ENCODE data around the gene LMNA. TPM values are rescaled to one million over a fixed set of nuclear protein-coding genes. Genes with fewer than 3 reads are reported as not detected.

Gene LMNA
- total RNA-seq, 1 experiment from 2014 or later, result 51.0 TPM

- Histone ChIP-seq H2AFZ (ENCODE audit: low read length) (no peak overlapping the region), H2AK5ac (ENCODE audit: insufficient read length, low read length) (no peak overlapping the region), H2BK12ac (ENCODE audit: insufficient read length, low read depth, low read length) (no peak overlapping the region), H3K4ac (ENCODE audit: low read depth, low read length) (no peak overlapping the region), H3K27me3 (ENCODE audit: insufficient read depth, low read length) (no peaks in the 10 kb centered on the region), H3K4me2 (ENCODE audit: insufficient read depth, insufficient read length, low read length) (no peak overlapping the region), H3K9ac (ENCODE audit: extremely low read depth, insufficient read length, low read length) (no peak overlapping the region), H3K79me2 (ENCODE audit: insufficient read depth, low read length) (no peaks in the 10 kb centered on the region; the same call in 1 of the 2 replicates), H3K14ac (ENCODE audit: insufficient read depth, low read length) (no peak overlapping the region), H4K91ac (ENCODE audit: insufficient read length, low read depth, low read length) (no peak overlapping the region), H3K23ac (ENCODE audit: insufficient read length, low read depth, low read length) (no peak overlapping the region), H4K20me1 (ENCODE audit: control insufficient read depth, insufficient read depth, insufficient read length) (no peaks in the 10 kb centered on the region), H2BK15ac (ENCODE audit: low read depth, low read length) (no peak overlapping the region), H3K27ac (ENCODE audit: insufficient read length, low read depth, low read length) (no peak overlapping the region), H2BK20ac (ENCODE audit: low read depth, low read length, poor library complexity, severe bottlenecking) (no peak overlapping the region), H3K23me2 (ENCODE audit: insufficient read length, low read depth, low read length, poor library complexity, severe bottlenecking) (no peaks in the 10 kb centered on the region), H3T11ph (ENCODE audit: low read length) (no peak overlapping the region), H3K9me3 (ENCODE audit: control insufficient read depth, low read depth, low read length) (no peaks in the 10 kb centered on the region), H3K18ac (ENCODE audit: insufficient read length, low read depth, low read length) (no peak overlapping the region), H2BK5ac (ENCODE audit: insufficient read length, low read length) (no peak overlapping the region), H3K4me1 (ENCODE audit: insufficient read depth, low read length) (peaks cover 11% of the 10 kb centered on the region; the same call in 1 of the 2 replicates), H4K8ac (replicated peaks; ENCODE audit: insufficient read length, low read depth, low read length) (no peak overlapping the region), H3K79me1 (ENCODE audit: insufficient read depth, low read depth, low read length, poor library complexity, severe bottlenecking) (no peaks in the 10 kb centered on the region), H2BK120ac (ENCODE audit: low read depth, low read length, poor library complexity, severe bottlenecking) (no peak overlapping the region), H3K56ac (ENCODE audit: insufficient read length, low read depth, low read length) (no peak overlapping the region), H4K5ac (ENCODE audit: insufficient read length, low read depth, low read length) (no peak overlapping the region)
- H3K4me3 Mint-ChIP-seq, result no peak overlapping the region
- no CpG with 5 or more reads among the region's 3 CpGs for WGBS (ENCODE audit: extremely low coverage, insufficient read length, low lambda C conversion rate)
- H3K27me3 Mint-ChIP-seq (ENCODE audit: low read depth), result no peaks in the 10 kb centered on the region
- peaks cover 4 to 39% (median 35%) of the 10 kb centered on the region in 3 experiments; a peak in 6 of 7 replicates for H3K36me3 Mint-ChIP-seq (ENCODE audit: insufficient read depth in 1 of 3, low read depth in 3 of 3)
- DNase-seq, result no peak
- H3K27ac Mint-ChIP-seq, result peak overlapping the region in 2 of 3 experiments; percentile 64 to 79; a peak in 4 of 7 replicates
- no peak for TF ChIP-seq CTCF (conservative IDR thresholded peaks at IDR 0.05)
- peaks cover 48 to 68% of the 10 kb centered on the region in 2 experiments for H3K4me1 Mint-ChIP-seq
- no peaks in the 10 kb centered on the region for H3K9me3 Mint-ChIP-seq
Observed at GRCh38 chr1:156069490-156070455, 44.7 kb upstream of the LMNA start.

Measured in H9 (cell line).